ENCODE results near the gene SURF2. TPM values are rescaled to one million over a fixed set of nuclear protein-coding genes. Genes with fewer than 3 reads are reported as not detected.

The SURF2 gene
- total RNA-seq, 4 donors from 2014 or later, result 16.1 to 36.4 (median 28.7) TPM

GRCh38 chr9:133361507-133362092 is 5.2 kb downstream of the SURF2 start:
- intact Hi-C loops (cut with DNase I), result no loop called here
- WGBS, result 82% methylated on average over 12 of the region's 13 CpGs
- H3K27ac ChIP-seq (replicated peaks in 1 of 4), result no peak overlapping the region
- peaks cover 13 to 20% (median 17%) of the 10 kb centered on the region in 4 donors for H3K4me1 ChIP-seq
- no peaks in the 10 kb centered on the region for H3K9me3 ChIP-seq
- no peaks in the 10 kb centered on the region for H3K27me3 ChIP-seq
- H3K36me3 ChIP-seq, result peaks cover 56 to 80% (median 73%) of the 10 kb centered on the region in 4 donors
- no peak for TF ChIP-seq POLR2AphosphoS5 (IDR thresholded peaks at IDR 0.05)
- no peak for TF ChIP-seq CTCF (IDR thresholded peaks at IDR 0.05)
- no peak for TF ChIP-seq EP300 (IDR thresholded peaks at IDR 0.05)
- no peak for TF ChIP-seq POLR2A (IDR thresholded peaks at IDR 0.05; ENCODE audit: low read depth)
- no peak for DNase-seq (ENCODE audit: extremely low spot score)
- H3K4me3 ChIP-seq, result no peak overlapping the region

- no peaks in the 10 kb centered on the region for H3K27me3 ChIP-seq
- H3K27ac ChIP-seq (replicated peaks in 1 of 4), result no peak overlapping the region
- intact Hi-C loops (cut with DNase I), result no loop called here
- 83% methylated on average over 15 of the region's 15 CpGs for WGBS
- peaks cover 5 to 18% (median 11%) of the 10 kb centered on the region in 4 donors for H3K4me1 ChIP-seq
- no peak for DNase-seq (ENCODE audit: extremely low spot score)
- no peak overlapping the region for H3K4me3 ChIP-seq
- H3K9me3 ChIP-seq, result no peaks in the 10 kb centered on the region
- TF ChIP-seq EP300 (IDR thresholded peaks at IDR 0.05) (no peak), POLR2AphosphoS5 (IDR thresholded peaks at IDR 0.05) (no peak), CTCF (IDR thresholded peaks at IDR 0.05) (no peak), POLR2A (IDR thresholded peaks at IDR 0.05; ENCODE audit: low read depth) (no peak)
- peaks cover 62 to 89% (median 80%) of the 10 kb centered on the region in 4 donors for H3K36me3 ChIP-seq
These were observed 6.2 kb downstream of the SURF2 start for GRCh38 chr9:133362359-133363044.

- Histone ChIP-seq H3K4me1 (peaks cover 31 to 50% (median 40%) of the 10 kb centered on the region in 4 donors), H3K36me3 (peaks cover 50 to 78% (median 70%) of the 10 kb centered on the region in 4 donors), H3K27me3 (no peaks in the 10 kb centered on the region), H3K9me3 (no peaks in the 10 kb centered on the region), H3K4me3 (no peak overlapping the region), H3K27ac (replicated peaks in 1 of 4) (no peak overlapping the region)
- intact Hi-C loops (cut with DNase I), result no loop called here
- 90% methylated on average over 11 of the region's 11 CpGs for WGBS
- no peak for DNase-seq (ENCODE audit: extremely low spot score)
- TF ChIP-seq POLR2AphosphoS5 (IDR thresholded peaks at IDR 0.05) (no peak), EP300 (IDR thresholded peaks at IDR 0.05) (no peak), CTCF (IDR thresholded peaks at IDR 0.05) (no peak), POLR2A (IDR thresholded peaks at IDR 0.05; ENCODE audit: low read depth) (no peak)
These were observed 10.1 kb downstream of the SURF2 start for GRCh38 chr9:133366435-133366834.

GRCh38 chr9:133367221-133367620 is 10.9 kb downstream of the SURF2 start:
- Histone ChIP-seq H3K27me3 (no peaks in the 10 kb centered on the region), H3K4me3 (no peak overlapping the region), H3K4me1 (peaks cover 39 to 58% (median 48%) of the 10 kb centered on the region in 4 donors), H3K27ac (replicated peaks in 1 of 4) (no peak overlapping the region), H3K36me3 (peaks cover 44 to 70% (median 63%) of the 10 kb centered on the region in 4 donors), H3K9me3 (no peaks in the 10 kb centered on the region)
- WGBS, result 85% methylated on average over 9 of the region's 22 CpGs
- DNase-seq (ENCODE audit: extremely low spot score), result no peak
- no peak for TF ChIP-seq POLR2A (IDR thresholded peaks at IDR 0.05; ENCODE audit: low read depth)
- TF ChIP-seq CTCF (IDR thresholded peaks at IDR 0.05), result no peak
- no peak for TF ChIP-seq EP300 (IDR thresholded peaks at IDR 0.05)
- TF ChIP-seq POLR2AphosphoS5 (IDR thresholded peaks at IDR 0.05), result no peak
- intact Hi-C loops (cut with DNase I), result no loop called here
